Measurements from ENCODE around the gene TUBB. TPM values are rescaled to one million over a fixed set of nuclear protein-coding genes. Genes with fewer than 3 reads are reported as not detected.

The TUBB gene
- total RNA-seq, 1 experiment from 2014 or later: 853 TPM

GRCh38 chr6:30760549-30760948, 40.4 kb downstream of the TUBB start:
- intact Hi-C loops (cut with micrococcal nuclease; ENCODE audit: unreplicated experiment) (no loop called here), in situ Hi-C loops (cut with HindIII; ENCODE audit: low pct_unique_long_range_greater_than_20kb, low sequenced_read_pairs) (no loop called here)
- Histone ChIP-seq H3K27me3 (ENCODE audit: control insufficient read depth, insufficient read depth, low read length) (no peaks in the 10 kb centered on the region), H3K27ac (ENCODE audit: low read length) (no peak overlapping the region), H3K9me3 (ENCODE audit: control insufficient read depth, insufficient read depth, low read depth, low read length) (no peaks in the 10 kb centered on the region), H3K36me3 (ENCODE audit: control insufficient read depth, insufficient read depth, low read length) (no peaks in the 10 kb centered on the region), H3K4me1 (ENCODE audit: control insufficient read depth, insufficient read depth, low read length) (peaks cover 8% of the 10 kb centered on the region; the same call in 1 of the 2 replicates), H3K4me3 (ENCODE audit: low read depth in 2 of 2, low read length in 2 of 2) (no peak overlapping the region)
- no peak for TF ChIP-seq CTCF (IDR thresholded peaks at IDR 0.05)
- no peak for TF ChIP-seq TCF7L2 (IDR thresholded peaks at IDR 0.05; ENCODE audit: low read depth, low read length)
- TF ChIP-seq REST (IDR thresholded peaks at IDR 0.05; ENCODE audit: insufficient read depth in 1 of 2, low read depth in 2 of 2, low read length in 1 of 2): no peak
- TF ChIP-seq SIN3A (IDR thresholded peaks at IDR 0.05; ENCODE audit: borderline replicate concordance, insufficient read depth, low read depth, low read length): no peak
- no peak for TF ChIP-seq POLR2AphosphoS5 (IDR thresholded peaks at IDR 0.05; ENCODE audit: low read depth, low read length)
- DNase-seq (ENCODE audit: low read depth, low spot score): no peak
- no peak for ATAC-seq
- no TSS peak for BruUV-seq (replicated peaks)
- ChIA-PET POLR2A (no interaction called here), CTCF (no interaction called here)

DNA sequence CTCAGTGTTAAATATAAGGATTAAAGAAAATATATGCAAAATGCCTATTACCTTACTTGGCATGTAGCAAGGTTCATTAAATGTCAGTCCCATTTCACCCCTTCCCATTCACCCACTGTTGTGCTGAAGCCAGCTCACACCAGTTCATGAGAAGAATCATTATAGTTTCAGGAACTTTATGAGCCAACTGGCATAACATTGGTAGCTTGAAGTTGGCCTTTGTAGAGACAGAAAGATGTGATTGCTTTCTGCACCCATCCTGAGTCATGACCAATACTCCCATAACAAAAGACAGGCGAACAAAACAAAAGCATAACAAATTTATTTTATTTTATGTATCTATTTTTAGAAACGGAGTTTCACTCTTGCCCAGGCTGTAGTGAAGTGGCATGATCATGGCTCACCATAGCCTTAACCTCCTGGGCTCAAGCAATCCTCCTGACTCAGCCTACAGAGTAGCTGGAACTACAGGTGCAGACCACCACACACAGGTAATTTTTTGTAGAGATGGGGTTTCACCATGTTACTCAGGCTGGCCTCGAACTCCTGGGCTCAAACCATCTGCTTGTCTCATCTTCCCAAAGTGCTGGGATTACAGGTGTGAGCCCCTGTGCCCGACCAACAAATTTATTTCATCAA, 41.8 kb downstream of the TUBB start:
- peaks cover 12% of the 10 kb centered on the region; the same call in 1 of the 2 replicates for H3K4me1 ChIP-seq (ENCODE audit: control insufficient read depth, insufficient read depth, low read length)
- H3K9me3 ChIP-seq (ENCODE audit: control insufficient read depth, insufficient read depth, low read depth, low read length): no peaks in the 10 kb centered on the region
- CTCF ChIA-PET: no interaction called here
- intact Hi-C loops (cut with micrococcal nuclease; ENCODE audit: unreplicated experiment) (no loop called here), in situ Hi-C loops (cut with HindIII; ENCODE audit: low pct_unique_long_range_greater_than_20kb, low sequenced_read_pairs) (no loop called here)
- H3K4me3 ChIP-seq (ENCODE audit: low read depth in 2 of 2, low read length in 2 of 2): no peak overlapping the region
- peak overlapping the region; percentile 69 for H3K27ac ChIP-seq (ENCODE audit: low read length)
- ATAC-seq (no peak), DNase-seq (ENCODE audit: low read depth, low spot score) (no peak)
- no peaks in the 10 kb centered on the region for H3K36me3 ChIP-seq (ENCODE audit: control insufficient read depth, insufficient read depth, low read length)
- POLR2A ChIA-PET: no interaction called here
- TF ChIP-seq TCF7L2 (IDR thresholded peaks at IDR 0.05; ENCODE audit: low read depth, low read length): no peak
- no peaks in the 10 kb centered on the region for H3K27me3 ChIP-seq (ENCODE audit: control insufficient read depth, insufficient read depth, low read length)
- BruUV-seq (replicated peaks): no TSS peak

- no peak for DNase-seq (ENCODE audit: low read depth, low spot score)
- H3K27ac ChIP-seq (ENCODE audit: low read length): peak overlapping the region; percentile 67
- H3K36me3 ChIP-seq (ENCODE audit: control insufficient read depth, insufficient read depth, low read length): no peaks in the 10 kb centered on the region
- in situ Hi-C loops (cut with HindIII; ENCODE audit: low pct_unique_long_range_greater_than_20kb, low sequenced_read_pairs): no loop called here
- TF ChIP-seq CTCF (IDR thresholded peaks at IDR 0.05): no peak
- TF ChIP-seq POLR2AphosphoS5 (IDR thresholded peaks at IDR 0.05; ENCODE audit: low read depth, low read length): no peak
- no peak for TF ChIP-seq TCF7L2 (IDR thresholded peaks at IDR 0.05; ENCODE audit: low read depth, low read length)
- ATAC-seq: no peak
- no peak overlapping the region for H3K4me3 ChIP-seq (ENCODE audit: low read depth in 2 of 2, low read length in 2 of 2)
- ChIA-PET POLR2A (interaction anchor here (0.6 kb wide), 1 partner anchor 31 kb away, joined by 3 read pairs; no protein-coding TSS in a partner anchor), CTCF (interaction anchor here (0.7 kb wide), 1 partner anchor 14 kb away, joined by 7 read pairs; no protein-coding TSS in a partner anchor)
- BruUV-seq (replicated peaks): no TSS peak
- intact Hi-C loops (cut with micrococcal nuclease; ENCODE audit: unreplicated experiment): no loop called here
- H3K4me1 ChIP-seq (ENCODE audit: control insufficient read depth, insufficient read depth, low read length): peaks cover 20% of the 10 kb centered on the region
- H3K27me3 ChIP-seq (ENCODE audit: control insufficient read depth, insufficient read depth, low read length): no peaks in the 10 kb centered on the region
- H3K9me3 ChIP-seq (ENCODE audit: control insufficient read depth, insufficient read depth, low read depth, low read length): no peaks in the 10 kb centered on the region
These were observed 43.0 kb downstream of the TUBB start for GRCh38 chr6:30763155-30763617.

All from Panc1 (cell line).